PC-3 (cell line): ENCODE measurements around the gene VASH2. TPM values are rescaled to one million over a fixed set of nuclear protein-coding genes. Genes with fewer than 3 reads are reported as not detected.

Experiments
- ATAC-seq: fragments of 200-7000 bp; cut with Tn5 transposase; 2 replicates; pipeline ENCODE4 v1.9.1; 2020; ENCODE audit warnings: mild to moderate bottlenecking, moderate library complexity
- BruUV-seq: library from RNA; stranded (reverse); fragments of 400-500 nt; replicated peaks from 2 replicates; lab custom pipeline; 2021; lab: Mats Ljungman, UMichigan
- CTCF ChIA-PET: fragments of 300-600 bp; sonication (Branson Sonifier 250); formaldehyde crosslinking; loops from one replicate; lab custom pipeline; 2022; ENCODE audit warnings: antibody characterized with exemption; lab: Charles Lee
- POLR2A ChIA-PET: fragments of 300-600 bp; sonication (Branson Sonifier 250); formaldehyde crosslinking; loops from one replicate; lab custom pipeline; 2022; ENCODE audit warnings: antibody characterized with exemption; ENCODE audit not compliant: unreplicated experiment; lab: Charles Lee
- DNase-seq: peaks from one replicate; pipeline ENCODE4 v3.0.0-alpha.2; 2015
- H2AFZ ChIP-seq: fragments of 300-600 bp; sonication (generic); 2 replicates; pipeline ENCODE4 v1.6.0; 2016; ENCODE audit warnings: antibody characterized with exemption, low read length
- H3F3A ChIP-seq: fragments of 300-600 bp; sonication (generic); one replicate; pipeline ENCODE4 v1.6.0; 2017; ENCODE audit warnings: antibody characterized with exemption, low read length, control low read depth, mild to moderate bottlenecking; ENCODE audit not compliant: unreplicated experiment
- H3K27ac ChIP-seq: fragments of 300-600 bp; sonication (generic); 2 replicates; pipeline ENCODE4 v1.5.1; 2016; ENCODE audit warnings: mild to moderate bottlenecking, low read length
- H3K27me3 ChIP-seq: fragments of 300-600 bp; sonication (generic); 2 replicates; pipeline ENCODE4 v1.6.1; 2016; ENCODE audit warnings: low read length, mixed read lengths
- H3K36me3 ChIP-seq: fragments of 300-600 bp; sonication (generic); 2 replicates; pipeline ENCODE4 v1.6.1; 2016; ENCODE audit warnings: low read depth, mixed run types, low read length, mixed read lengths
- H3K4me1 ChIP-seq: fragments of 300-600 bp; sonication (generic); 2 replicates; pipeline ENCODE4 v1.5.1; 2016; ENCODE audit warnings: low read length; ENCODE audit not compliant: insufficient read depth
- H3K4me2 ChIP-seq: fragments of 300-600 bp; sonication (generic); 2 replicates; pipeline ENCODE4 v1.6.0; 2016; ENCODE audit warnings: low read length
- H3K4me3 ChIP-seq: fragments of 300-600 bp; sonication (generic); 2 replicates; pipeline ENCODE4 v1.5.1; 2016; ENCODE audit warnings: mild to moderate bottlenecking, low read length, mixed read lengths
- H3K79me2 ChIP-seq: fragments of 300-600 bp; sonication (generic); 2 replicates; pipeline ENCODE4 v1.6.1; 2017; ENCODE audit warnings: low read length, mixed read lengths
- H3K9ac ChIP-seq: fragments of 300-600 bp; sonication (generic); 2 replicates; pipeline ENCODE4 v1.6.0; 2016; ENCODE audit warnings: mild to moderate bottlenecking, low read length
- H3K9me2 ChIP-seq: fragments of 300-600 bp; sonication (generic); replicated peaks from 2 replicates; pipeline ENCODE4 v1.6.1; 2016; ENCODE audit warnings: mixed run types, low read length, mixed read lengths
- H3K9me3 ChIP-seq: fragments of 300-600 bp; sonication (generic); 2 replicates; pipeline ENCODE4 v1.6.1; 2016; ENCODE audit warnings: low read length, mixed read lengths
- H4K20me1 ChIP-seq: fragments of 300-600 bp; sonication (generic); 2 replicates; pipeline ENCODE4 v1.6.1; 2016; ENCODE audit warnings: low read length, mixed read lengths
- EZH2 ChIP-seq: fragments of 300-600 bp; sonication (generic); IDR thresholded peaks from one replicate; pipeline ENCODE4 v1.6.1; 2017; ENCODE audit warnings: antibody characterized with exemption, mild to moderate bottlenecking, low read length; ENCODE audit not compliant: unreplicated experiment
- EZH2phosphoT487 ChIP-seq: fragments of 300-600 bp; sonication (generic); IDR thresholded peaks from 2 replicates; pipeline ENCODE4 v1.6.1; 2018; ENCODE audit warnings: mild to moderate bottlenecking, antibody characterized with exemption, low read length, borderline replicate concordance
- intact Hi-C: fragments of 100-400 bp; cut with micrococcal nuclease; formaldehyde crosslinking; loops from 2 replicates; pipeline ENCODE4 v1.9.0; 2023
- total RNA-seq: library from RNA; depleted of rRNA; stranded (reverse); fragments of >200 nt; gene quantifications from 2 replicates; pipeline ENCODE4 v1.2.3, GENCODE V29; 2014
- TF ChIP-seq, protein P1 (sequence below): fragments of 300-600 bp; sonication (generic); conservative IDR thresholded peaks from 2 replicates; pipeline ENCODE4 v1.5.1; 2017; ENCODE audit warnings: antibody characterized with exemption, low read depth, mild to moderate bottlenecking, low read length

Gene VASH2
- total RNA-seq, 1 experiment from 2014 or later = 4.7 TPM

DNA sequence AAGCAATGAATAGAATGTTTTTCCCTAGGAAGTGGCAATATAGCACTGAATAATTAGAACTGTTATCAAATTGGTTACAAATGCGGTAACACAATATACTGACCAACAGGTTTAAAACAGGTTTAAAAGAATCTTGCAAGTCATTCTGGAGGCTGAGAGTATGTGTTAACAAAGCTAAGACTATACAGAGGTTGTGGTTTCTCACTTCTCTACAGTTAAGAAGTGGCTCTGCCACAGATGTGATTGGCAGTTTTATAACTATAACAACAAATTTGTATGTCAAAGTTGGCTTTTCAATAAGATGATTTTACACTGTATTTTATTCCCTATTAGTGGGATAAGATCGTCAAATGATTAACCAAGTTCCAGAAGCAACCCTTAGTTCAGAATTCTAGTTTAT lies 58.2 kb downstream of the VASH2 start:
- no peaks in the 10 kb centered on the region for H4K20me1 ChIP-seq
- H3K27ac ChIP-seq = no peak overlapping the region
- intact Hi-C loops = no loop called here
- no peaks in the 10 kb centered on the region for H3K9me3 ChIP-seq
- no peaks in the 10 kb centered on the region for H3F3A ChIP-seq
- TF ChIP-seq, protein P1, sequence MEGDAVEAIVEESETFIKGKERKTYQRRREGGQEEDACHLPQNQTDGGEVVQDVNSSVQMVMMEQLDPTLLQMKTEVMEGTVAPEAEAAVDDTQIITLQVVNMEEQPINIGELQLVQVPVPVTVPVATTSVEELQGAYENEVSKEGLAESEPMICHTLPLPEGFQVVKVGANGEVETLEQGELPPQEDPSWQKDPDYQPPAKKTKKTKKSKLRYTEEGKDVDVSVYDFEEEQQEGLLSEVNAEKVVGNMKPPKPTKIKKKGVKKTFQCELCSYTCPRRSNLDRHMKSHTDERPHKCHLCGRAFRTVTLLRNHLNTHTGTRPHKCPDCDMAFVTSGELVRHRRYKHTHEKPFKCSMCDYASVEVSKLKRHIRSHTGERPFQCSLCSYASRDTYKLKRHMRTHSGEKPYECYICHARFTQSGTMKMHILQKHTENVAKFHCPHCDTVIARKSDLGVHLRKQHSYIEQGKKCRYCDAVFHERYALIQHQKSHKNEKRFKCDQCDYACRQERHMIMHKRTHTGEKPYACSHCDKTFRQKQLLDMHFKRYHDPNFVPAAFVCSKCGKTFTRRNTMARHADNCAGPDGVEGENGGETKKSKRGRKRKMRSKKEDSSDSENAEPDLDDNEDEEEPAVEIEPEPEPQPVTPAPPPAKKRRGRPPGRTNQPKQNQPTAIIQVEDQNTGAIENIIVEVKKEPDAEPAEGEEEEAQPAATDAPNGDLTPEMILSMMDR = no peak
- TF ChIP-seq EZH2 (no peak), EZH2phosphoT487 (no peak)
- ATAC-seq (no peak), DNase-seq (no peak)
- ChIA-PET CTCF (no interaction called here), POLR2A (no interaction called here)
- H3K27me3 ChIP-seq = no peaks in the 10 kb centered on the region
- no peak overlapping the region for H3K9ac ChIP-seq
- H2AFZ ChIP-seq = no peak overlapping the region
- no TSS peak for BruUV-seq
- H3K79me2 ChIP-seq = peaks cover 32% of the 10 kb centered on the region
- H3K4me2 ChIP-seq = no peak overlapping the region
- no peak overlapping the region for H3K4me3 ChIP-seq
- no peaks in the 10 kb centered on the region for H3K9me2 ChIP-seq
- H3K36me3 ChIP-seq = peaks cover 33% of the 10 kb centered on the region
- 0 out of 2 replicates have a peak, but pooled peaks cover 1% of the 10 kb centered on the region for H3K4me1 ChIP-seq

DNA sequence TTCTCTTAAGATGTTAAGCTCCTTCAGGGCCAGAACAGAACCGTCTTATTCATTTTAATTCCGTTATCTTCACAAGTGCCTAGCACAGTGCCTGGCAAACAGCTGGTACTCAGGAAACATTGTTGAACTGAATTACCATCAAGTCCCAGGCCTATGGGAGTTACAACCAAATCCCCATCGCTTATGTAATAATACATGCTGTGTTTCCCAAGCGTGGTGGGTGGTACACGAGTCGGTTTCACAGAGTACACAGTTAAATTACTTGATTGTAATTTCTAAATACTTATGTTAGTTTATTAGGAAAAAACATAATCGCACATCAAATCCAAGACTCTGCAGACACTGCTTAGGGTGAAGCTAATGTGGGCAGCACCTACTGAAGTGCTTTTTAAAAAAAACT lies 64.3 kb downstream of the VASH2 start:
- H3K27ac ChIP-seq = peak overlapping the region; percentile 69
- peaks cover 43% of the 10 kb centered on the region for H3K4me1 ChIP-seq
- no TSS peak for BruUV-seq
- intact Hi-C loops = loop anchor here (1.0 to 5.0 kb wide), 5 partner anchors 37 to 527 kb away; partner anchors contain the start of genes FLVCR1 and RPS6KC1
- H3K4me3 ChIP-seq = peak overlapping the region; percentile 89
- DNase-seq (no peak), ATAC-seq (no peak)
- no peaks in the 10 kb centered on the region for H3K9me3 ChIP-seq
- TF ChIP-seq EZH2phosphoT487 = no peak
- TF ChIP-seq, protein P1 = no peak
- no peak for TF ChIP-seq EZH2
- H4K20me1 ChIP-seq = no peaks in the 10 kb centered on the region
- peaks cover 49% of the 10 kb centered on the region for H3K79me2 ChIP-seq
- H3K9me2 ChIP-seq = no peaks in the 10 kb centered on the region
- ChIA-PET CTCF (no interaction called here), POLR2A (interaction anchor here (0.9 kb wide), 1 partner anchor 37 kb away, joined by 3 read pairs; the partner anchor contains the start of gene RPS6KC1)
- peak overlapping the region; percentile 99 for H2AFZ ChIP-seq
- H3K36me3 ChIP-seq = peaks cover 7% of the 10 kb centered on the region
- peaks cover 10% of the 10 kb centered on the region for H3F3A ChIP-seq
- no peaks in the 10 kb centered on the region for H3K27me3 ChIP-seq
- H3K9ac ChIP-seq = peak overlapping the region; percentile 89
- H3K4me2 ChIP-seq = peak overlapping the region; percentile 86
